GM19324 (cell line): Measurements from ENCODE around the gene TMEM150C.

Experiments used
- ATAC-seq: cut with Tn5 transposase; IDR thresholded peaks from one replicate; pipeline ENCODE4 v1.9.1; 2021; ENCODE audit warnings: mild to moderate bottlenecking, moderate library complexity; ENCODE audit not compliant: unreplicated experiment, low FRiP score

TMEM150C gene

GRCh38 chr4:82434949-82435348 is 126.8 kb downstream of the TMEM150C start:
- ATAC-seq: no peak

- ATAC-seq: no peak
These were observed 128.0 kb downstream of the TMEM150C start for GRCh38 chr4:82433791-82434190.
